Measurements from ENCODE around the gene CNTNAP2. TPM values are rescaled to one million over a fixed set of nuclear protein-coding genes. Genes with fewer than 3 reads are reported as not detected.

Gene CNTNAP2
- total RNA-seq, 1 donor: 0.54 TPM

- no peak for DNase-seq (ENCODE audit: low read depth in 2 of 3, low spot score in 2 of 3)
Observed at GRCh38 chr7:147418966-147419365, 1302.4 kb downstream of the CNTNAP2 start.

GRCh38 chr7:147423875-147424274 lies 1307.3 kb downstream of the CNTNAP2 start:
- no peak for DNase-seq (ENCODE audit: low read depth in 2 of 3, low spot score in 2 of 3)

GRCh38 chr7:147428075-147428474 lies 1311.5 kb downstream of the CNTNAP2 start:
- DNase-seq (ENCODE audit: low read depth in 2 of 3, low spot score in 2 of 3): no peak

- no peak for DNase-seq (ENCODE audit: low read depth in 2 of 3, low spot score in 2 of 3)
Observed at GRCh38 chr7:147429961-147430360, 1313.4 kb downstream of the CNTNAP2 start.

- peak in 1 of 3 donors; percentile 17 for DNase-seq (ENCODE audit: low read depth in 2 of 3, low spot score in 2 of 3)
Observed at GRCh38 chr7:147432079-147432478, 1315.5 kb downstream of the CNTNAP2 start.

- no peak for DNase-seq (ENCODE audit: low read depth in 2 of 3, low spot score in 2 of 3)
Observed at GRCh38 chr7:147432576-147432975, 1316.0 kb downstream of the CNTNAP2 start.

- no peak for DNase-seq (ENCODE audit: low read depth in 2 of 3, low spot score in 2 of 3)
Observed at GRCh38 chr7:147436718-147437117, 1320.1 kb downstream of the CNTNAP2 start.

- no peak for DNase-seq (ENCODE audit: low read depth in 2 of 3, low spot score in 2 of 3)
Observed at GRCh38 chr7:147438216-147438615, 1321.6 kb downstream of the CNTNAP2 start.

- DNase-seq (ENCODE audit: low read depth in 2 of 3, low spot score in 2 of 3): no peak
Observed at GRCh38 chr7:147443942-147444341, 1327.3 kb downstream of the CNTNAP2 start.

- no peak for DNase-seq (ENCODE audit: low read depth in 2 of 3, low spot score in 2 of 3)
Observed at GRCh38 chr7:147452816-147453215, 1336.2 kb downstream of the CNTNAP2 start.

GRCh38 chr7:147465223-147465622 lies 1348.6 kb downstream of the CNTNAP2 start:
- DNase-seq (ENCODE audit: low read depth in 2 of 3, low spot score in 2 of 3): no peak

- DNase-seq (ENCODE audit: low read depth in 2 of 3, low spot score in 2 of 3): no peak
Observed at GRCh38 chr7:147472556-147472955, 1356.0 kb downstream of the CNTNAP2 start.

- DNase-seq (ENCODE audit: low read depth in 2 of 3, low spot score in 2 of 3): no peak
Observed at GRCh38 chr7:147474862-147475261, 1358.3 kb downstream of the CNTNAP2 start.

- no peak for DNase-seq (ENCODE audit: low read depth in 2 of 3, low spot score in 2 of 3)
Observed at GRCh38 chr7:147477526-147477925, 1360.9 kb downstream of the CNTNAP2 start.

- DNase-seq (ENCODE audit: low read depth in 2 of 3, low spot score in 2 of 3): no peak
Observed at GRCh38 chr7:147478796-147479195, 1362.2 kb downstream of the CNTNAP2 start.

- no peak for DNase-seq (ENCODE audit: low read depth in 2 of 3, low spot score in 2 of 3)
Observed at GRCh38 chr7:147483634-147484292, 1367.2 kb downstream of the CNTNAP2 start.

- DNase-seq (ENCODE audit: low read depth in 2 of 3, low spot score in 2 of 3): no peak
Observed at GRCh38 chr7:147485660-147486210, 1369.1 kb downstream of the CNTNAP2 start.

GRCh38 chr7:147492606-147493005 lies 1376.0 kb downstream of the CNTNAP2 start:
- DNase-seq (ENCODE audit: low read depth in 2 of 3, low spot score in 2 of 3): no peak

GRCh38 chr7:147496209-147496608 lies 1379.6 kb downstream of the CNTNAP2 start:
- DNase-seq (ENCODE audit: low read depth in 2 of 3, low spot score in 2 of 3): no peak

- no peak for DNase-seq (ENCODE audit: low read depth in 2 of 3, low spot score in 2 of 3)
Observed at GRCh38 chr7:147497246-147497645, 1380.6 kb downstream of the CNTNAP2 start.

GRCh38 chr7:147498081-147498480 lies 1381.5 kb downstream of the CNTNAP2 start:
- DNase-seq (ENCODE audit: low read depth in 2 of 3, low spot score in 2 of 3): no peak

GRCh38 chr7:147509035-147509501 lies 1392.5 kb downstream of the CNTNAP2 start:
- DNase-seq (ENCODE audit: low read depth in 2 of 3, low spot score in 2 of 3): no peak

Measured in hematopoietic multipotent progenitor cell (in vitro differentiated cells).